ENCODE measurements around the gene PLTP. TPM values are rescaled to one million over a fixed set of nuclear protein-coding genes. Genes with fewer than 3 reads are reported as not detected.

Gene PLTP
- total RNA-seq, 3 donors from 2014 or later (not counting 1 experiment from before 2014, with no cell fraction given): 0.63 to 3.5 (median 3.2) TPM

- ATAC-seq (peak; percentile 93 to 97 (median 94)), DNase-seq (peak; percentile 89 to 96)
- no peaks in the 10 kb centered on the region for H3K9me3 Mint-ChIP-seq
- H3K27me3 Mint-ChIP-seq (ENCODE audit: low read depth in 2 of 2): peaks cover 3% of the 10 kb centered on the region in 2 donors
- peak overlapping the region; percentile 75 for H3K4me3 Mint-ChIP-seq
- H3K27ac ChIP-seq (ENCODE audit: low read length): peak overlapping the region; percentile 26
- TF ChIP-seq CTCF (IDR thresholded peaks at IDR 0.05): no peak
- WGBS (ENCODE audit: insufficient coverage): 3% methylated on average over 43 of the region's 43 CpGs
- H3K4me1 Mint-ChIP-seq: peaks cover 9 to 16% of the 10 kb centered on the region in 2 donors
- peaks cover 10% of the 10 kb centered on the region for H3K27me3 ChIP-seq (ENCODE audit: control insufficient read depth, insufficient read depth, low read length)
- H3K4me3 ChIP-seq (ENCODE audit: low read length): peak overlapping the region; percentile 41
- peak overlapping the region; percentile 73 to 88 for H3K27ac Mint-ChIP-seq
- intact Hi-C loops (cut with micrococcal nuclease): loop anchor here (1.0 to 2.0 kb wide), 3 partner anchors 20 to 60 kb away; partner anchors contain the start of genes CTSA, NEURL2 and ZSWIM1
- H3K9me3 ChIP-seq (ENCODE audit: control insufficient read depth, insufficient read depth, low read length): no peaks in the 10 kb centered on the region
- H3K4me1 ChIP-seq (ENCODE audit: control insufficient read depth, insufficient read depth, low read length): peaks cover 23% of the 10 kb centered on the region
- H3K36me3 ChIP-seq (ENCODE audit: control insufficient read depth, insufficient read depth, low read length): no peaks in the 10 kb centered on the region
- H3K36me3 Mint-ChIP-seq: no peaks in the 10 kb centered on the region
Observed at GRCh38 chr20:45910670-45911485, 1.1 kb downstream of the PLTP start.

- H3K9me3 ChIP-seq (ENCODE audit: control insufficient read depth, insufficient read depth, low read length): no peaks in the 10 kb centered on the region
- no peak for TF ChIP-seq CTCF (IDR thresholded peaks at IDR 0.05)
- H3K4me1 ChIP-seq (ENCODE audit: control insufficient read depth, insufficient read depth, low read length): peaks cover 23% of the 10 kb centered on the region
- H3K9me3 Mint-ChIP-seq: no peaks in the 10 kb centered on the region
- ATAC-seq (no peak), DNase-seq (no peak)
- H3K27ac Mint-ChIP-seq: peak overlapping the region; percentile 73 to 88
- peaks cover 10% of the 10 kb centered on the region for H3K27me3 ChIP-seq (ENCODE audit: control insufficient read depth, insufficient read depth, low read length)
- peak overlapping the region; percentile 26 for H3K27ac ChIP-seq (ENCODE audit: low read length)
- H3K36me3 Mint-ChIP-seq: no peaks in the 10 kb centered on the region
- peak overlapping the region; percentile 75 for H3K4me3 Mint-ChIP-seq
- no peak overlapping the region for H3K4me3 ChIP-seq (ENCODE audit: low read length)
- no peaks in the 10 kb centered on the region for H3K36me3 ChIP-seq (ENCODE audit: control insufficient read depth, insufficient read depth, low read length)
- peaks cover 9 to 16% of the 10 kb centered on the region in 2 donors for H3K4me1 Mint-ChIP-seq
- peaks cover 0 to 3% of the 10 kb centered on the region in 2 donors for H3K27me3 Mint-ChIP-seq (ENCODE audit: low read depth in 2 of 2)
- 91% methylated on average over 22 of the region's 22 CpGs for WGBS (ENCODE audit: insufficient coverage)
- intact Hi-C loops (cut with micrococcal nuclease): loop anchor here (1.0 to 2.0 kb wide), 2 partner anchors 19 to 29 kb away; partner anchors contain the start of genes CTSA, NEURL2 and ZSWIM1
Observed at GRCh38 chr20:45909817-45910669, 1.9 kb downstream of the PLTP start.

- H3K27me3 ChIP-seq (ENCODE audit: control insufficient read depth, insufficient read depth, low read length): peaks cover 8% of the 10 kb centered on the region
- intact Hi-C loops (cut with micrococcal nuclease): no loop called here
- no peak for ATAC-seq
- no peak overlapping the region for H3K4me3 ChIP-seq (ENCODE audit: low read length)
- H3K4me1 ChIP-seq (ENCODE audit: control insufficient read depth, insufficient read depth, low read length): peaks cover 23% of the 10 kb centered on the region
- TF ChIP-seq CTCF (IDR thresholded peaks at IDR 0.05): no peak
- no peak overlapping the region for H3K27ac ChIP-seq (ENCODE audit: low read length)
- Mint-ChIP-seq H3K36me3 (no peaks in the 10 kb centered on the region), H3K27me3 (ENCODE audit: low read depth in 2 of 2) (peaks cover 0 to 2% of the 10 kb centered on the region in 2 donors), H3K4me3 (no peak overlapping the region), H3K27ac (peak overlapping the region in 1 of 2 donors; percentile 73), H3K4me1 (peaks cover 9 to 16% of the 10 kb centered on the region in 2 donors), H3K9me3 (no peaks in the 10 kb centered on the region)
- WGBS (ENCODE audit: insufficient coverage): 95% methylated on average over 12 of the region's 12 CpGs
- no peak for DNase-seq
- no peaks in the 10 kb centered on the region for H3K9me3 ChIP-seq (ENCODE audit: control insufficient read depth, insufficient read depth, low read length)
- no peaks in the 10 kb centered on the region for H3K36me3 ChIP-seq (ENCODE audit: control insufficient read depth, insufficient read depth, low read length)
Observed at GRCh38 chr20:45909336-45909808, 2.6 kb downstream of the PLTP start.

Measured in natural killer cell (primary cell).